Keratinocyte (primary cell): Measurements from ENCODE around the gene SPIRE1. TPM values are rescaled to one million over a fixed set of nuclear protein-coding genes. Genes with fewer than 3 reads are reported as not detected.

ENCODE experiments used
- DNase-seq: peaks from one replicate; pipeline ENCODE4 v3.0.0-alpha.2; 2011; ENCODE audit warnings: low read depth, missing footprints, low spot score
- FAIRE-seq: peaks from 2 replicates; lab custom pipeline; 2011; peaks lifted over from hg19 to GRCh38; lab: Jason Lieb, UNC
- H2AFZ ChIP-seq: 2 replicates; pipeline ENCODE4 v1.6.0; 2012; ENCODE audit warnings: low read length, control low read depth, inconsistent platforms; ENCODE audit not compliant: control insufficient read depth
- H3K27ac ChIP-seq: 2 replicates; pipeline ENCODE4 v1.5.1; 2011; ENCODE audit warnings: low read length; ENCODE audit not compliant: control insufficient read depth, insufficient read depth
- H3K27me3 ChIP-seq: 3 replicates; pipeline ENCODE4 v1.6.0; 2011; ENCODE audit warnings: low read length; ENCODE audit not compliant: control insufficient read depth, insufficient read depth; ENCODE audit errors: extremely low read depth
- H3K36me3 ChIP-seq, 2 experiments: 2 replicates in 1 of 2; 3 replicates in 1 of 2; pipeline ENCODE4 v1.5.1; 2011; ENCODE audit warnings: low read length in 2 of 2, mild to moderate bottlenecking in 1 of 2; ENCODE audit not compliant: control insufficient read depth in 2 of 2, insufficient read depth in 2 of 2; ENCODE audit errors: extremely low read depth in 1 of 2
- H3K4me1 ChIP-seq: 3 replicates; pipeline ENCODE4 v1.5.1; 2011; ENCODE audit warnings: low read length; ENCODE audit not compliant: control insufficient read depth, insufficient read depth; ENCODE audit errors: extremely low read depth
- H3K4me2 ChIP-seq: 3 replicates; pipeline ENCODE4 v1.6.0; 2011; ENCODE audit warnings: low read depth, low read length; ENCODE audit not compliant: control insufficient read depth, insufficient read depth; ENCODE audit errors: extremely low read depth
- H3K4me3 ChIP-seq, 3 experiments: fragments of 200-600 bp in 1 of 3; sonication (generic) in 1 of 3; 2 replicates in 2 of 3; 3 replicates in 1 of 3; pipeline ENCODE4 v1.5.1; 2011 to 2016; ENCODE audit warnings: low read length in 3 of 3, mild to moderate bottlenecking in 3 of 3, control low read depth in 2 of 3, inconsistent platforms in 1 of 3, low read depth in 1 of 3, mixed read lengths in 1 of 3, mixed run types in 1 of 3, moderate library complexity in 1 of 3; ENCODE audit not compliant: control insufficient read depth in 2 of 3, insufficient read depth in 2 of 3; ENCODE audit errors: extremely low read depth in 1 of 3
- H3K79me2 ChIP-seq: 2 replicates; pipeline ENCODE4 v1.6.0; 2012; ENCODE audit warnings: low read length; ENCODE audit not compliant: control insufficient read depth, insufficient read depth
- H3K9ac ChIP-seq: 3 replicates; pipeline ENCODE4 v1.6.0; 2011; ENCODE audit warnings: low read length; ENCODE audit not compliant: control insufficient read depth, insufficient read depth; ENCODE audit errors: extremely low read depth
- H3K9me1 ChIP-seq: 3 replicates; pipeline ENCODE4 v1.6.0; 2011; ENCODE audit warnings: low read length; ENCODE audit not compliant: control insufficient read depth, insufficient read depth; ENCODE audit errors: extremely low read depth
- H3K9me3 ChIP-seq: 2 replicates; pipeline ENCODE4 v1.5.1; 2012; ENCODE audit warnings: low read depth, low read length; ENCODE audit not compliant: control insufficient read depth
- H4K20me1 ChIP-seq: 3 replicates; pipeline ENCODE4 v1.6.0; 2011; ENCODE audit warnings: low read length; ENCODE audit not compliant: control insufficient read depth, insufficient read depth; ENCODE audit errors: extremely low read depth
- EZH2 ChIP-seq: IDR thresholded peaks from one replicate; pipeline ENCODE4 v1.6.1; 2012; ENCODE audit warnings: inconsistent platforms, mild to moderate bottlenecking, low read length, moderate library complexity
- dilution Hi-C: fragments of 300-500 bp; cut with MboI; formaldehyde crosslinking; loops from one replicate; pipeline ENCODE4 v1.7.0; 2020; ENCODE audit warnings: low sequenced_read_pairs; ENCODE audit not compliant: extremely low pct_ligation_motif_present
- polyA plus RNA-seq, 5 experiments: library from polyadenylated mRNA; depleted of rRNA in 3 of 5; stranded (reverse) in 3 of 5; stranded (forward) in 1 of 5; unstranded in 1 of 5; fragments of >200 nt; gene quantifications; 1 replicate in 1 of 5; 2 replicates in 3 of 5; 3 replicates in 1 of 5; pipeline versions ENCODE4 v1.2.1 to v1.2.3, GENCODE V29; 2011 to 2012; ENCODE audit warnings: missing spikeins in 2 of 5, low read depth in 1 of 5, low replicate concordance in 1 of 5
- TF ChIP-seq, protein P1 (sequence below), 3 experiments: IDR thresholded peaks in 1 of 3; conservative IDR thresholded peaks in 1 of 3; optimal IDR thresholded peaks in 1 of 3; 2 replicates in 2 of 3; 3 replicates in 1 of 3; pipeline versions ENCODE3 to v1.5.1; 2011; ENCODE audit warnings: low read length in 3 of 3, mild to moderate bottlenecking in 3 of 3, moderate library complexity in 2 of 3, control low read depth in 1 of 3, inconsistent platforms in 1 of 3; ENCODE audit not compliant: insufficient read depth in 2 of 3; ENCODE audit errors: extremely low read depth in 1 of 3

SPIRE1 gene
- polyA plus RNA-seq, 1 donor (not counting 4 experiments of a cell fraction or from before 2014, with no cell fraction given), result 20.6 TPM

DNA sequence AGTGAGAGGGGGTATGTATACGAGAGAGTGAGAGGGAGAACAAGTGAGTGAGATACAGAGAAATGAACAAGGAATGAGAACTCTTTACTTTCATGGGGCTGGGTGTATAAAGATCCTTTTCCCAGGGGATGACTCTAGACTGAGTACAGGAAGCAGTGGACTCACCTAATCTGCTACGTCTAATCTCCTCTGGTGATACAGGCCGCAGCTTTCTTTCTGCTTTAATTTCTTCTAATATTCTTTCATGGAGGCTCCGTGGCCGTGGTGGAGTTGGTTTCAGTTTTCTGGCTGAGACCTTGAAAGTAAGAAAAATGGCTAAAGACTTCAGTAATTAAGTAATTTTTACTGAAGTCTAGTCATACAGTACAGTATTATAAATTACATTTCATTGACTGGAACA lies 165.0 kb downstream of the SPIRE1 start:
- Histone ChIP-seq H3K9me3 (no peaks in the 10 kb centered on the region), H3K79me2 (no peaks in the 10 kb centered on the region), H3K36me3 (peaks cover 0 to 6% of the 10 kb centered on the region in 2 experiments), H3K4me3 (no peak overlapping the region), H3K4me1 (no peaks in the 10 kb centered on the region), H3K4me2 (no peak overlapping the region), H4K20me1 (no peaks in the 10 kb centered on the region), H2AFZ (no peak overlapping the region), H3K27me3 (no peaks in the 10 kb centered on the region), H3K27ac (no peak overlapping the region), H3K9me1 (no peaks in the 10 kb centered on the region), H3K9ac (no peak overlapping the region)
- TF ChIP-seq EZH2, result no peak
- TF ChIP-seq, protein P1, sequence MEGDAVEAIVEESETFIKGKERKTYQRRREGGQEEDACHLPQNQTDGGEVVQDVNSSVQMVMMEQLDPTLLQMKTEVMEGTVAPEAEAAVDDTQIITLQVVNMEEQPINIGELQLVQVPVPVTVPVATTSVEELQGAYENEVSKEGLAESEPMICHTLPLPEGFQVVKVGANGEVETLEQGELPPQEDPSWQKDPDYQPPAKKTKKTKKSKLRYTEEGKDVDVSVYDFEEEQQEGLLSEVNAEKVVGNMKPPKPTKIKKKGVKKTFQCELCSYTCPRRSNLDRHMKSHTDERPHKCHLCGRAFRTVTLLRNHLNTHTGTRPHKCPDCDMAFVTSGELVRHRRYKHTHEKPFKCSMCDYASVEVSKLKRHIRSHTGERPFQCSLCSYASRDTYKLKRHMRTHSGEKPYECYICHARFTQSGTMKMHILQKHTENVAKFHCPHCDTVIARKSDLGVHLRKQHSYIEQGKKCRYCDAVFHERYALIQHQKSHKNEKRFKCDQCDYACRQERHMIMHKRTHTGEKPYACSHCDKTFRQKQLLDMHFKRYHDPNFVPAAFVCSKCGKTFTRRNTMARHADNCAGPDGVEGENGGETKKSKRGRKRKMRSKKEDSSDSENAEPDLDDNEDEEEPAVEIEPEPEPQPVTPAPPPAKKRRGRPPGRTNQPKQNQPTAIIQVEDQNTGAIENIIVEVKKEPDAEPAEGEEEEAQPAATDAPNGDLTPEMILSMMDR (optimal IDR thresholded peaks at IDR 0.05 in 1 of 3, IDR thresholded peaks at IDR 0.05 in 1 of 3, conservative IDR thresholded peaks at IDR 0.05 in 1 of 3; ENCODE audit: extremely low read depth in 1 of 3, insufficient read depth in 2 of 3, low read length in 3 of 3), result no peak
- no peak for DNase-seq
- dilution Hi-C loops, result no loop called here
- FAIRE-seq, result no peak

DNA sequence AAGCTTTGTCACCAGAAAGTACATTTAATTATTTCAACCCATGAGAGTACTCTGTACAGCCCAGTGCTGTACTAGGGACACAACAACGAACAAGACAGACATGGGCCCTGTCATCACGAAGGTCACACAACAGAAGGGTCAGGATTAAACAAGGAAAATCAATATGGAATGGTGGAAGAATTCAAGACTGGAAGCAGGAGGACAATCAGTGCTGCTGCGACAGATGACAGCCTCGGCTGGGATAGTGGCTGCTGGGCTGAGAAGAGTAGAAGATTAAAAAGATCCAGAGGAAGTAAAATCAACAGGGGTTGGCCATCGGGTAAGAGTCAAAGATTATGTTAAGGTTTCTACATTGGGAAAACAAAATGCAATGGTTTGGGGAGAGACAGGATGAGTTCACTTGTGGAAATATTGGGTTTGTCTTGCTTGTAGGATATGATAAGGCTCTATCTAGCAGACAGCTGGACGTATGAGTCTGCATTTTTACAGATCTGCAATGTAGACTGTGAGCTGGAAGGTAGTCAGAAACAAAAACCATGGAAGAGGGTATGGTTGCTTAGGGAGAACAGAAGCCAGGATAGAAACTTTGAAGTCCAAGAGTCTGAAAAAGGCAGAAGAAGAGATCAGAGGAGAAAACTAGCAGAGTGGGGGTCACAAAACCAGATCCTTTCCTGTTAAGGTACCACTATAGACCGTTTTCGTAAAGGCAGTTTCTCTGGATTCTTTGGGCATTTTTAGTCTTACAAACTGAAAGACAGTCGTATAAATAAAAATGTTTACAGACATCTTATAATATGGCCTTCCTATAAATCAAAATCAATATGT lies 166.1 kb downstream of the SPIRE1 start:
- peaks cover 0 to 6% of the 10 kb centered on the region in 2 experiments for H3K36me3 ChIP-seq
- no peak overlapping the region for H3K4me2 ChIP-seq
- dilution Hi-C loops, result no loop called here
- no peak for DNase-seq
- no peak for TF ChIP-seq EZH2
- no peaks in the 10 kb centered on the region for H3K27me3 ChIP-seq
- FAIRE-seq, result no peak
- no peaks in the 10 kb centered on the region for H3K4me1 ChIP-seq
- no peaks in the 10 kb centered on the region for H3K79me2 ChIP-seq
- no peak overlapping the region for H3K27ac ChIP-seq
- no peak overlapping the region for H2AFZ ChIP-seq
- H3K4me3 ChIP-seq, result no peak overlapping the region
- no peaks in the 10 kb centered on the region for H3K9me1 ChIP-seq
- H3K9me3 ChIP-seq, result no peaks in the 10 kb centered on the region
- no peak overlapping the region for H3K9ac ChIP-seq
- H4K20me1 ChIP-seq, result no peaks in the 10 kb centered on the region
